ENCODE data around the gene PSME1. TPM values are rescaled to one million over a fixed set of nuclear protein-coding genes. Genes with fewer than 3 reads are reported as not detected.

Gene PSME1
- total and polyA plus RNA-seq, 2 of the 13 experiments (the other 11 are each of a cell fraction or from before 2014, with no cell fraction given), result 159 to 608 TPM

- TF ChIP-seq MAZ (IDR thresholded peaks at IDR 0.05; ENCODE audit: borderline replicate concordance, low read depth, low read length) (no peak), MAZ (CRISPR knock-in tag; IDR thresholded peaks at IDR 0.05; ENCODE audit: low read depth) (no peak), ZNF644 (CRISPR knock-in tag; IDR thresholded peaks at IDR 0.05; ENCODE audit: low read depth) (no peak), ZFP37 (CRISPR knock-in tag; IDR thresholded peaks at IDR 0.05; ENCODE audit: borderline replicate concordance) (no peak), KDM6A (CRISPR knock-in tag; IDR thresholded peaks at IDR 0.05; ENCODE audit: low read depth) (no peak), ZNF691 (CRISPR knock-in tag; IDR thresholded peaks at IDR 0.05; ENCODE audit: borderline replicate concordance, low read depth) (0 out of 2 replicates have a peak, but pooled peaks have one; percentile 37), ZNF839 (CRISPR knock-in tag; IDR thresholded peaks at IDR 0.05; ENCODE audit: borderline replicate concordance) (peak; percentile 45; the same call in 1 of the 2 replicates), ZNF468 (CRISPR knock-in tag; IDR thresholded peaks at IDR 0.05) (no peak), ZNF766 (CRISPR knock-in tag; IDR thresholded peaks at IDR 0.05; ENCODE audit: borderline replicate concordance) (peak; percentile 20; the same call in 1 of the 2 replicates), ARID2 (CRISPR knock-in tag; IDR thresholded peaks at IDR 0.05; ENCODE audit: borderline replicate concordance) (0 out of 2 replicates have a peak, but pooled peaks have one; percentile 6), ZNF747 (CRISPR knock-in tag; IDR thresholded peaks at IDR 0.05; ENCODE audit: borderline replicate concordance) (no peak), HDAC1 (CRISPR knock-in tag; IDR thresholded peaks at IDR 0.05) (no peak), ARNT2 (CRISPR knock-in tag; IDR thresholded peaks at IDR 0.05; ENCODE audit: low read depth) (no peak; the same call in 1 of the 2 replicates), CSRNP2 (CRISPR knock-in tag; conservative IDR thresholded peaks at IDR 0.05; ENCODE audit: low read depth) (no peak), ZNF513 (CRISPR knock-in tag; conservative IDR thresholded peaks at IDR 0.05) (no peak), HOXA7 (CRISPR knock-in tag; IDR thresholded peaks at IDR 0.05) (no peak), FOSL2 (CRISPR knock-in tag; IDR thresholded peaks at IDR 0.05) (no peak), ZFP62 (CRISPR knock-in tag; IDR thresholded peaks at IDR 0.05) (no peak), RXRA (CRISPR knock-in tag; IDR thresholded peaks at IDR 0.05) (no peak), TERF1 (CRISPR knock-in tag; IDR thresholded peaks at IDR 0.05) (no peak), GZF1 (CRISPR knock-in tag; IDR thresholded peaks at IDR 0.05) (peak; percentile 74; the same call in 1 of the 2 replicates), ZSCAN22 (CRISPR knock-in tag; IDR thresholded peaks at IDR 0.05) (no peak), MED13 (CRISPR knock-in tag; IDR thresholded peaks at IDR 0.05) (no peak), CBX5 (CRISPR knock-in tag; IDR thresholded peaks at IDR 0.05; ENCODE audit: borderline replicate concordance) (no peak; the same call in 1 of the 2 replicates), KAT8 (CRISPR knock-in tag; IDR thresholded peaks at IDR 0.05) (no peak), ZNF792 (CRISPR knock-in tag; IDR thresholded peaks at IDR 0.05) (no peak), KDM5A (IDR thresholded peaks at IDR 0.05; ENCODE audit: borderline replicate concordance, low read length) (peak; percentile 91; the same call in 1 of the 2 replicates)
These were observed 20.4 kb upstream of the PSME1 start (continued) for GRCh38 chr14:24115422-24116127.

All from HepG2 (cell line).